Right cardiac atrium (tissue), 5 donors: Measurements from ENCODE around the gene ETFA. TPM values are rescaled to one million over a fixed set of nuclear protein-coding genes. Genes with fewer than 3 reads are reported as not detected.
"Not testable (repeated sequence)": the region's sequence is repeated elsewhere in the genome, so short reads cannot be mapped to it uniquely, and the experiment has no call there.

ENCODE experiments used
- ATAC-seq, 2 donors: fragments of 200-7000 bp; cut with Tn5 transposase; one replicate each; pipeline versions ENCODE4 v1.8.0 to v1.9.1; 2020; ENCODE audit warnings: moderate library complexity in 2 of 2, mild to moderate bottlenecking in 1 of 2
- DNase-seq, 3 donors: peaks; one replicate each; pipeline ENCODE4 v3.0.0-alpha.2; 2020
- H3K27ac ChIP-seq: one replicate; pipeline ENCODE4 v1.5.1; 2013; ENCODE audit warnings: mild to moderate bottlenecking, low read length, control low read depth, moderate library complexity
- H3K27me3 ChIP-seq: one replicate; pipeline ENCODE4 v1.6.1; 2013; ENCODE audit not compliant: control insufficient read depth, insufficient read depth
- H3K4me1 ChIP-seq: one replicate; pipeline ENCODE4 v1.6.1; 2013; ENCODE audit warnings: low read length; ENCODE audit not compliant: control insufficient read depth, insufficient read depth
- H3K4me3 ChIP-seq: one replicate; pipeline ENCODE4 v1.5.1; 2013; ENCODE audit warnings: low read length, control low read depth
- H3K9me3 ChIP-seq: one replicate; pipeline ENCODE4 v1.6.1; 2013; ENCODE audit warnings: low read length; ENCODE audit not compliant: control insufficient read depth
- WGBS: extraction: QIAGEN DNeasy Blood & Tissue Kit; methylation state at CpG from one replicate; pipeline ENCODE4 v1.1.7; 2013; 5-methylcytosine and 5-hydroxymethylcytosine counted together
- intact Hi-C, 4 donors: fragments of 100-400 bp; cut with DNase I; formaldehyde crosslinking; loops; one replicate each; pipeline versions ENCODE4 v1.11.0 to v1.14.0; 2022 to 2023
- polyA plus RNA-seq: library from polyadenylated mRNA; stranded (reverse); fragments of 200-250 nt; gene quantifications from one replicate; pipeline ENCODE4 v1.2.3, GENCODE V29; 2013
- total RNA-seq, 4 donors: library from RNA; stranded (reverse); fragmentation: NEBNext Ultra II Directional; extraction: Animal tissue kit (Norgen Biotek cat#: 25700); gene quantifications; one replicate each; pipeline ENCODE4 v1.2.1, GENCODE V29; 2021
- donor health status: healthy with polysubstance abuse.
- donor health status: DM: no; HTN: yes; CAD: no.
- donor health status: DM: no; HTN: no; CAD: no.
- donor health status: DM: no; HTN: yes; CAD: no; lungs with severe emphysema.
- donor health status: DM: yes; HTN: yes; CAD: no.

ETFA gene
- total and polyA plus RNA-seq, 5 donors: 248 to 283 (median 251) TPM

- H3K27me3 ChIP-seq, DNase-seq, H3K4me3 ChIP-seq, H3K27ac ChIP-seq, ATAC-seq, intact Hi-C loops, H3K4me1 ChIP-seq, H3K9me3 ChIP-seq: not testable (repeated sequence)
- WGBS: 69% methylated on average over 2 of the region's 2 CpGs
Measured at GRCh38 chr15:76265769-76266168, 45.5 kb downstream of the ETFA start.

GRCh38 chr15:76260246-76260938 lies 50.9 kb downstream of the ETFA start:
- WGBS: 97% methylated on average over 12 of the region's 12 CpGs
- ATAC-seq (peak; percentile 26 to 42), DNase-seq (peak in 1 of 3 donors; percentile 25)
- Histone ChIP-seq H3K9me3 (no peaks in the 10 kb centered on the region), H3K4me3 (no peak overlapping the region), H3K27ac (no peak overlapping the region), H3K27me3 (no peaks in the 10 kb centered on the region), H3K4me1 (no peaks in the 10 kb centered on the region)
- intact Hi-C loops: no loop called here

GRCh38 chr15:76259392-76259791 lies 51.9 kb downstream of the ETFA start:
- DNase-seq (peak in 1 of 3 donors; percentile 8), ATAC-seq (peak; percentile 11 to 19)
- 95% methylated on average over 13 of the region's 13 CpGs for WGBS
- Histone ChIP-seq H3K4me3 (no peak overlapping the region), H3K9me3 (no peaks in the 10 kb centered on the region), H3K27me3 (no peaks in the 10 kb centered on the region), H3K27ac (no peak overlapping the region), H3K4me1 (no peaks in the 10 kb centered on the region)
- intact Hi-C loops: no loop called here

- DNase-seq (no peak), ATAC-seq (peak in 1 of 2 donors; percentile 24)
- H3K27me3 ChIP-seq: no peaks in the 10 kb centered on the region
- H3K27ac ChIP-seq: no peak overlapping the region
- no peaks in the 10 kb centered on the region for H3K4me1 ChIP-seq
- 88% methylated on average over 3 of the region's 3 CpGs for WGBS
- H3K9me3 ChIP-seq: no peaks in the 10 kb centered on the region
- intact Hi-C loops: no loop called here
- H3K4me3 ChIP-seq: no peak overlapping the region
Measured at GRCh38 chr15:76258460-76258859, 52.8 kb downstream of the ETFA start.

GRCh38 chr15:76253691-76254473 lies 57.4 kb downstream of the ETFA start:
- Histone ChIP-seq H3K27ac (no peak overlapping the region), H3K4me3 (no peak overlapping the region), H3K4me1 (no peaks in the 10 kb centered on the region), H3K9me3 (no peaks in the 10 kb centered on the region), H3K27me3 (no peaks in the 10 kb centered on the region)
- 68% methylated on average over 3 of the region's 3 CpGs for WGBS
- intact Hi-C loops: no loop called here
- ATAC-seq (no peak), DNase-seq (no peak)

- H3K27ac ChIP-seq: no peak overlapping the region
- WGBS: 76% methylated on average over 2 of the region's 2 CpGs
- DNase-seq (no peak), ATAC-seq (no peak)
- no peaks in the 10 kb centered on the region for H3K4me1 ChIP-seq
- intact Hi-C loops: no loop called here
- H3K4me3 ChIP-seq: no peak overlapping the region
- H3K9me3 ChIP-seq: no peaks in the 10 kb centered on the region
- H3K27me3 ChIP-seq: no peaks in the 10 kb centered on the region
Measured at GRCh38 chr15:76252249-76252648, 59.0 kb downstream of the ETFA start.

GRCh38 chr15:76251717-76252116 lies 59.6 kb downstream of the ETFA start:
- ATAC-seq (no peak), DNase-seq (no peak)
- WGBS: 92% methylated on average over 4 of the region's 4 CpGs
- no peak overlapping the region for H3K4me3 ChIP-seq
- H3K27me3 ChIP-seq: no peaks in the 10 kb centered on the region
- intact Hi-C loops: no loop called here
- no peak overlapping the region for H3K27ac ChIP-seq
- no peaks in the 10 kb centered on the region for H3K4me1 ChIP-seq
- H3K9me3 ChIP-seq: no peaks in the 10 kb centered on the region

- Histone ChIP-seq H3K9me3 (no peaks in the 10 kb centered on the region), H3K4me1 (no peaks in the 10 kb centered on the region), H3K27ac (no peak overlapping the region), H3K4me3 (no peak overlapping the region), H3K27me3 (no peaks in the 10 kb centered on the region)
- intact Hi-C loops: no loop called here
- ATAC-seq (no peak), DNase-seq (no peak)
- 82% methylated on average over 1 of the region's 1 CpG for WGBS
Measured at GRCh38 chr15:76245072-76245610, 66.1 kb downstream of the ETFA start.

- Histone ChIP-seq H3K4me3 (no peak overlapping the region), H3K4me1 (peaks cover 2% of the 10 kb centered on the region), H3K9me3 (no peaks in the 10 kb centered on the region), H3K27ac (no peak overlapping the region), H3K27me3 (no peaks in the 10 kb centered on the region)
- ATAC-seq: no peak
- intact Hi-C loops: loop anchor here in 1 of 4 donors (10.0 kb wide), 1 partner anchor 95 kb away; the partner anchor contains the start of gene ISL2
- WGBS: 67% methylated on average over 1 of the region's 1 CpG
- no peak for DNase-seq
Measured at GRCh38 chr15:76239786-76240185, 71.5 kb downstream of the ETFA start.

GRCh38 chr15:76236350-76236749 lies 74.9 kb downstream of the ETFA start:
- no peaks in the 10 kb centered on the region for H3K9me3 ChIP-seq
- intact Hi-C loops: loop anchor here in 1 of 4 donors (10.0 kb wide), 1 partner anchor 98 kb away; the partner anchor contains the start of gene ISL2
- peaks cover 2% of the 10 kb centered on the region for H3K4me1 ChIP-seq
- 52% methylated on average over 2 of the region's 2 CpGs for WGBS
- no peak overlapping the region for H3K4me3 ChIP-seq
- ATAC-seq (no peak), DNase-seq (no peak)
- no peak overlapping the region for H3K27ac ChIP-seq
- no peaks in the 10 kb centered on the region for H3K27me3 ChIP-seq

- no peak overlapping the region for H3K4me3 ChIP-seq
- peak; percentile 63 to 71 for ATAC-seq
- H3K27me3 ChIP-seq: no peaks in the 10 kb centered on the region
- peaks cover 2% of the 10 kb centered on the region for H3K4me1 ChIP-seq
- 82% methylated on average over 3 of the region's 3 CpGs for WGBS
- intact Hi-C loops: loop anchor here in 1 of 4 donors (10.0 kb wide), 1 partner anchor 99 kb away; the partner anchor contains the start of gene ISL2
- no peak overlapping the region for H3K27ac ChIP-seq
- H3K9me3 ChIP-seq: no peaks in the 10 kb centered on the region
- DNase-seq: no peak
Measured at GRCh38 chr15:76235186-76235826, 76.0 kb downstream of the ETFA start.
